ENCODE results near the gene ANKRD34B. TPM values are rescaled to one million over a fixed set of nuclear protein-coding genes. Genes with fewer than 3 reads are reported as not detected.
"Not testable (repeated sequence)": the region's sequence is repeated elsewhere in the genome, so short reads cannot be mapped to it uniquely, and the experiment has no call there.

Gene ANKRD34B
- total RNA-seq, 8 experiments from 2014 or later, result 0.04 to 0.29 (median 0.25) TPM; not detected in 2

- no peak overlapping the region for H3K27ac ChIP-seq
- in situ Hi-C loops (cut with MboI; ENCODE audit: low pct_unique_long_range_greater_than_20kb in 2 of 9, low sequenced_read_pairs in 9 of 9, unreplicated experiment in 9 of 9), result no loop called here
- H3K4me1 ChIP-seq (replicated peaks in 1 of 2), result no peaks in the 10 kb centered on the region
- no peak overlapping the region for H3K4me3 ChIP-seq
- no peak for ATAC-seq (replicated peaks in 6 of 8)
- 47 to 100% (median 89%) methylated on average over 1 to 3 of the region's 3 CpGs; no CpG with 5 or more reads in 1 of the 10 experiments for WGBS, 10 experiments
Measured at GRCh38 chr5:80591352-80591751, 21.3 kb upstream of the ANKRD34B start.

DNA sequence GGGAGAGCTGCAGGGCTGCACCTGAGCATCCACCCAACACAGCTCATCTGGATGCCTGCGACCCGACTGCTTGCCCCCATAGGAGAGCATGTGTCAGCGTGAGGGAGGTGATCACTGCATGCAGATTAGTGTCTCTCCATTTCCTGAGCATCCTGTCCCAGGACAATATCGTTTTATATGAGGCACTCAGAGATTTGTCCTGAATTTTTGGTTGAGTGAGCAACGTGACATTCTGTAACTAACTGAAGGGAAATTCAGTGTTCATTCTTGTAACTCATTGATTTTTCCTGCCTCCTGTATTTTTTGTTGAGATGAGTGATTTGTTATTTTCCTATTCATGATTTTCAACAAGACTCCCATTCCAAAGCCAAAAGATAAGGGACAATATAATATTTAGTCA lies 20.7 kb upstream of the ANKRD34B start:
- ATAC-seq (replicated peaks in 6 of 8), result no peak
- no peaks in the 10 kb centered on the region for H3K4me1 ChIP-seq (replicated peaks in 1 of 2)
- 0 to 100% (median 79%) methylated on average over 1 to 3 of the region's 5 CpGs; no CpG with 5 or more reads in 4 of the 10 experiments for WGBS, 10 experiments
- H3K4me3 ChIP-seq, result no peak overlapping the region
- in situ Hi-C loops (cut with MboI; ENCODE audit: low pct_unique_long_range_greater_than_20kb in 2 of 9, low sequenced_read_pairs in 9 of 9, unreplicated experiment in 9 of 9), result no loop called here
- H3K27ac ChIP-seq, result no peak overlapping the region

DNA sequence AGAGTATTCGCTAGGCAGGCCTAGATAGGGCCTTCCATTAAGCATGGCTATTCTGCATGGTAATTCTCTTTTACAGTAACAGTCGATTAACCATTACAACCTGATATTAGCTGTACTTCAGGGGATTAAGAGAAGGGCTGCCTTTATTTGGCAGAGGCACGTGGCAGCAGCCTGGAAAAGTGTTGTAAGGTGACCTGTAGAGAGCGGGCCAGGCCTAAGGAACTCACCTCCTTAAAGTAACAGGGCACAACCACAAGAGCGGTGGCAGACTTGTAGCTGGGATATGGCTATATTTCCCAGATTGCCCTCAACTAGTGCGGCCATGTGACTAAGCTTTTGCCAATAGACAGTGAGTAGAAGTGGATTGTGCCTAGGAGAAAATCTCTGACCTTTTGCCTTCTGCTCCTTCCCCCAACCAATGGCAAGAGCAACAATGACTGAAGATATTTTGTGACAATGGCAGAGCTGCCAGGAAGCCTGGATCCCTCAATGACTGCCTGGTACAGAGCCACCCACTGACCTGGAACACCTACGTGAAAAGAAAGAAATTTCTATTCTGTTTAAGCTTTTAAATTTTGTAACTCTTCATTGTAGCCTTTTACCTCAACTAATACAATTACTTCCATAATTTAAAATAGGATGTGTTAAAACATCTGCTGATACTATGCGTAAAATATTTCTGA lies 18.9 kb upstream of the ANKRD34B start:
- in situ Hi-C loops (cut with MboI; ENCODE audit: low pct_unique_long_range_greater_than_20kb in 2 of 9, low sequenced_read_pairs in 9 of 9, unreplicated experiment in 9 of 9), result no loop called here

DNA sequence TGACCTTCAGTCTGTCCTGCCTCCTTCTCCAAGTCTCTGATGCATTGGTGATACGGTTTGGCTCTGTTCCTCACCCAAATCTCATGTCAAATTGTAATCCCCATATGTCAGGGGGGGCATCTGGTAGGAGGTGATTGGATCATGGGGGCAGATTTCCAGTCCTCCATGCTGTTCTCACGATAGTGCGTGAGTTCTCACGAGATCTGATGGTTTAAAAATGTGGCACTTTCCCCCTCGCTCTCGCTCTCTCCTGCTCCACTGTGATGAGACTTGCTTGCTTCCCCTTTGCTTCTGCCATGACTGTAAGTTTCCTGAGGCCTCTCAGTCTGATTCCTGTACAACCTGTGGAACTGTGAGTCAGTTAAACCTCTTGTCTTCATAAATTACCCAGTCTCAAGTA lies 14.7 kb upstream of the ANKRD34B start:
- Histone ChIP-seq H3K4me1 (replicated peaks in 1 of 2) (no peaks in the 10 kb centered on the region), H3K27ac (no peak overlapping the region), H3K4me3 (no peak overlapping the region)
- no peak for ATAC-seq (replicated peaks in 6 of 8)
- WGBS, 10 experiments, result 20 to 100% (median 87%) methylated on average over 1 to 6 of the region's 6 CpGs; no CpG with 5 or more reads in 3 of the 10 experiments
- in situ Hi-C loops (cut with MboI; ENCODE audit: low pct_unique_long_range_greater_than_20kb in 2 of 9, low sequenced_read_pairs in 9 of 9, unreplicated experiment in 9 of 9), result no loop called here

More for the DNA sequence above, 18.9 kb upstream of the ANKRD34B start:
- H3K4me3 ChIP-seq, result no peak overlapping the region
- no peaks in the 10 kb centered on the region for H3K4me1 ChIP-seq (replicated peaks in 1 of 2)
- WGBS, 10 experiments, result 52 to 100% (median 83%) methylated on average over 1 to 8 of the region's 8 CpGs
- H3K27ac ChIP-seq, result no peak overlapping the region
- ATAC-seq (replicated peaks in 6 of 8), result no peak

DNA sequence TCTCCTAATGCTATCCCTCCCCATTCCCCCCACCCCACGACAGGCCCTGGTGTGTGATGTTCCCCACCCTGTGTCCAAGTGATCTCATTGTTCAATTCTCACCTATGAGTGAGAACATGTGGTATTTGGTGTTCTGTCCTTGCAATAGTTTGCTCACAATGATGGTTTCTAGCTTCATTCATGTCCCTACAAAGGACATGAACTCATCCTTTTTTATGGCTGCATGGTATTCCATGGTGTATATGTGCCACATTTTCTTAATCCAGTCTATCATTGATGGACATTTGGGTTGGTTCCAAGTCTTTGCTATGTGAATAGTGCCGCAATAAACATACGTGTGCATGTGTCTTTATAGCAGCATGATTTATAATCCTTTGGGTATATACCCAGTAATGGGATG lies 10.2 kb upstream of the ANKRD34B start:
- H3K27ac ChIP-seq; H3K4me1 ChIP-seq (replicated peaks in 1 of 2); in situ Hi-C loops (cut with MboI; ENCODE audit: low pct_unique_long_range_greater_than_20kb in 2 of 9, low sequenced_read_pairs in 9 of 9, unreplicated experiment in 9 of 9); H3K4me3 ChIP-seq; ATAC-seq (replicated peaks in 6 of 8): not testable (repeated sequence)
- WGBS, 10 experiments, result no CpG with 5 or more reads among the region's 3 CpGs

GRCh38 chr5:80579050-80579449 lies 9.0 kb upstream of the ANKRD34B start:
- in situ Hi-C loops (cut with MboI; ENCODE audit: low pct_unique_long_range_greater_than_20kb in 2 of 9, low sequenced_read_pairs in 9 of 9, unreplicated experiment in 9 of 9), result no loop called here
- no peaks in the 10 kb centered on the region for H3K4me1 ChIP-seq (replicated peaks in 1 of 2)
- WGBS, 10 experiments, result 28 to 100% (median 82%) methylated on average over 1 to 2 of the region's 2 CpGs; no CpG with 5 or more reads in 1 of the 10 experiments
- no peak overlapping the region for H3K4me3 ChIP-seq
- ATAC-seq (replicated peaks in 6 of 8), result no peak
- H3K27ac ChIP-seq, result no peak overlapping the region

DNA sequence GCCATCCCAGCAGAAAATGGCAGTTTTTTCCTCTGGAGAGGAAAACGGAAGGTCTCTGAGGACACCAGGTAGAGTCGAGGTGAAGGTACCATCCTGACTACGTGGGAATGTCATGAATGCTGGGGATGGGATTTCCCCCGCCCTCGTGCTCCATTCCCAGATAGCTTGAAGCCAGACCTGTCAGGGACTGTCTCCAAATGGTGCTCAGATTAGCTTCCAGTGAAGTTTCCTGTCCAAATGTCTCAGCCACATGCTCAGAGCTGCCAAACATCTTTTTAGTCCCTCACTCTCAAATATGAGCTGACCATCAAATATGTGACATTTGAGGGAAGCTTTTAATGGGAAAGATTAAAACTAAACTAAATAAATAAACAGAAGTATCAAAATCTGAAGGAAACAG lies 7.6 kb upstream of the ANKRD34B start:
- Histone ChIP-seq H3K27ac (no peak overlapping the region), H3K4me3 (no peak overlapping the region), H3K4me1 (replicated peaks in 1 of 2) (no peaks in the 10 kb centered on the region)
- whole genome bisulfite sequencing, 10 experiments, result 0 to 53% (median 43%) methylated on average over 1 to 5 of the region's 5 CpGs; no CpG with 5 or more reads in 2 of the 10 experiments
- in situ Hi-C loops (cut with MboI; ENCODE audit: low pct_unique_long_range_greater_than_20kb in 2 of 9, low sequenced_read_pairs in 9 of 9, unreplicated experiment in 9 of 9), result no loop called here
- no peak for ATAC-seq (replicated peaks in 6 of 8)

- no peak for ATAC-seq (replicated peaks in 6 of 8)
- Histone ChIP-seq H3K4me3 (no peak overlapping the region), H3K27ac (no peak overlapping the region), H3K4me1 (replicated peaks in 1 of 2) (no peaks in the 10 kb centered on the region)
- in situ Hi-C loops (cut with MboI; ENCODE audit: low pct_unique_long_range_greater_than_20kb in 2 of 9, low sequenced_read_pairs in 9 of 9, unreplicated experiment in 9 of 9), result no loop called here
- 20 to 90% (median 83%) methylated on average over 1 to 5 of the region's 5 CpGs; no CpG with 5 or more reads in 1 of the 10 experiments for WGBS, 10 experiments
Measured at GRCh38 chr5:80576383-80576782, 6.3 kb upstream of the ANKRD34B start.

- in situ Hi-C loops (cut with MboI; ENCODE audit: low pct_unique_long_range_greater_than_20kb in 2 of 9, low sequenced_read_pairs in 9 of 9, unreplicated experiment in 9 of 9), result no loop called here
- no peak for ATAC-seq (replicated peaks in 6 of 8)
- H3K4me3 ChIP-seq, result no peak overlapping the region
- H3K4me1 ChIP-seq (replicated peaks in 1 of 2), result no peaks in the 10 kb centered on the region
- H3K27ac ChIP-seq, result no peak overlapping the region
- 0 to 100% (median 80%) methylated on average over 1 to 2 of the region's 3 CpGs; no CpG with 5 or more reads in 5 of the 10 experiments for WGBS, 10 experiments
Measured at GRCh38 chr5:80573062-80573461, 3.0 kb upstream of the ANKRD34B start.

DNA sequence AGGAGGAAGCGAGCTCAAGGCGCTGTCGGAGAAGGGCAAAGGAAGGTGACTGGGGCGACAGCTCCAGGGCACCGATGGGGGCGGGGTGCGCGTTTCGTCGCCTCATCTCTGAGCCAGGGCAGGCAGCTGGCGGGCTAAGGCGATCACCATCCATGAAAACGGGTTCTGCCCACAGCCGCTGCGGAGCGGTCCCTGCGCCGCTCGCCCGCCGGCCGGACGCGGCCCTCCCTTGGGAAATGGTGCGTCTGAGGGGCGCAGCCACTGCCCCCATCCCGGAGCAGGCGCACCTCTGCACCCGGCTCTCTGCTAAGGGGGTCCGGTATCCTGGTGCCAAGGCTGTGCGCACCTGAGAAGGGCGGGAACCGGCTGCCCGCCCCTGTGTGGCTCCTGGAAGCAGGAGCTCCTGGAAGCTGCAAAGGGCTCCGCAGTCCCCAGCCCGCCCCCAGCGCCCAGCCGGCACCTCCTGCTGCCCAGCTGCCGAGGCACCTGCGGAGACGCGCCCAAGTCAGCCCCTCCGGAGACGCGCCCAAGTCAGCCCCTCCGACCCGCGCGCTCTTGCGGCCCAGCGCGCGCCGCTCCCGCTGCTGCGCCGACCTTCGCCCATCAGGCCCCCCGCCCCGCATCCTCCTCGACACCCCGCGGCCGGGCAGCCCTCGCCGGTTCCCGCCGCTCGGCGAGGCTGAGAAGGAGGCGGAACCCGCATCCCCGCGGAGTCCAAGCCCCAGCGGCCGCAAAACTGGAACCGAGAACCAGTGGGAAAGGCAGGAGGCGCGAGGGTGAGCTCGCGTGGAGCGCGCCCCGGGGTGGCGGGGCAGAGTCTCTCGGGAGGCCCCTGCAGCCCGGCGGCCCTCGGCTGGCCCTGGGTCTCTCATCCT lies 757 bp downstream of the ANKRD34B start:
- in situ Hi-C loops (cut with MboI; ENCODE audit: low pct_unique_long_range_greater_than_20kb in 2 of 9, low sequenced_read_pairs in 9 of 9, unreplicated experiment in 9 of 9), result no loop called here
- H3K4me3 ChIP-seq, result peak overlapping the region; percentile 34 to 37 (median 35)
- no peaks in the 10 kb centered on the region for H3K4me1 ChIP-seq (replicated peaks in 1 of 2)
- WGBS, 10 experiments, result 3% methylated on average over 6 of the region's 89 CpGs; no CpG with 5 or more reads in 9 of the 10 experiments
- no peak overlapping the region for H3K27ac ChIP-seq
- peak in 6 of 8 experiments; percentile 19 to 61 (median 30) for ATAC-seq (replicated peaks in 6 of 8)

GRCh38 chr5:80568251-80568650 lies 1.8 kb downstream of the ANKRD34B start:
- H3K27ac ChIP-seq, result no peak overlapping the region
- ATAC-seq (replicated peaks in 6 of 8), result no peak
- no peaks in the 10 kb centered on the region for H3K4me1 ChIP-seq (replicated peaks in 1 of 2)
- WGBS, 10 experiments, result 17 to 80% (median 44%) methylated on average over 1 to 4 of the region's 6 CpGs; no CpG with 5 or more reads in 3 of the 10 experiments
- no peak overlapping the region for H3K4me3 ChIP-seq
- in situ Hi-C loops (cut with MboI; ENCODE audit: low pct_unique_long_range_greater_than_20kb in 2 of 9, low sequenced_read_pairs in 9 of 9, unreplicated experiment in 9 of 9), result no loop called here

- H3K4me3 ChIP-seq, result no peak overlapping the region
- 0 to 81% (median 74%) methylated on average over 1 to 5 of the region's 5 CpGs; no CpG with 5 or more reads in 6 of the 10 experiments for WGBS, 10 experiments
- H3K27ac ChIP-seq, result no peak overlapping the region
- ATAC-seq (replicated peaks in 6 of 8), result no peak
- in situ Hi-C loops (cut with MboI; ENCODE audit: low pct_unique_long_range_greater_than_20kb in 2 of 9, low sequenced_read_pairs in 9 of 9, unreplicated experiment in 9 of 9), result no loop called here
- H3K4me1 ChIP-seq (replicated peaks in 1 of 2), result no peaks in the 10 kb centered on the region
Measured at GRCh38 chr5:80566711-80567259, 3.3 kb downstream of the ANKRD34B start.

DNA sequence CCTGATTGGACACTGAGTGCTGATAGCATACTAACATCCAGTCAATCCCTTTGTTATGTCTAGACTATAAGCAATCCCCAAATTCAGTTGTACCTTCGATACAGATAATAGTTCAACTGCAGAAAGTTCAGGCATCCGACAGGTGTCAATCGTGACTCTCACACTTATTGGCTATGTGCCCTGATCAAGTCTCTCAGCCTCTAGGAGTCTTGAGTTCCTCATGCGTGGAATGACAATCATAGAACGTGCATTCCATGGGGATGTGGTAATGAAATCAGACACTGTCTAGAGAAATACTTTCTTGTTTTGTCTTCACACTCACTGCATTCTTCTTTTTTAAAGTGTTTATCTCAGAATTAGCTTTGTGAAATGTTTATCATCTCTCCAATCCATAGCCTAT lies 4.8 kb downstream of the ANKRD34B start:
- H3K27ac ChIP-seq, result no peak overlapping the region
- H3K4me3 ChIP-seq, result no peak overlapping the region
- in situ Hi-C loops (cut with MboI; ENCODE audit: low pct_unique_long_range_greater_than_20kb in 2 of 9, low sequenced_read_pairs in 9 of 9, unreplicated experiment in 9 of 9), result no loop called here
- WGBS, 10 experiments, result 0 to 92% (median 75%) methylated on average over 1 to 5 of the region's 5 CpGs; no CpG with 5 or more reads in 1 of the 10 experiments
- no peaks in the 10 kb centered on the region for H3K4me1 ChIP-seq (replicated peaks in 1 of 2)
- ATAC-seq (replicated peaks in 6 of 8), result no peak

All from motor neuron (in vitro differentiated cells).